Skeletal muscle cell (primary cell): ENCODE measurements around the gene ADGRL2.

Source experiments
- DNase-seq: peaks from one replicate; pipeline ENCODE4 v3.0.0-alpha.2; 2010; ENCODE audit warnings: low read depth
- H3K4me3 ChIP-seq: 2 replicates; pipeline ENCODE4 v1.5.1; 2011; ENCODE audit warnings: low read depth, mild to moderate bottlenecking, control low read depth, low read length, moderate library complexity

The ADGRL2 gene

DNA sequence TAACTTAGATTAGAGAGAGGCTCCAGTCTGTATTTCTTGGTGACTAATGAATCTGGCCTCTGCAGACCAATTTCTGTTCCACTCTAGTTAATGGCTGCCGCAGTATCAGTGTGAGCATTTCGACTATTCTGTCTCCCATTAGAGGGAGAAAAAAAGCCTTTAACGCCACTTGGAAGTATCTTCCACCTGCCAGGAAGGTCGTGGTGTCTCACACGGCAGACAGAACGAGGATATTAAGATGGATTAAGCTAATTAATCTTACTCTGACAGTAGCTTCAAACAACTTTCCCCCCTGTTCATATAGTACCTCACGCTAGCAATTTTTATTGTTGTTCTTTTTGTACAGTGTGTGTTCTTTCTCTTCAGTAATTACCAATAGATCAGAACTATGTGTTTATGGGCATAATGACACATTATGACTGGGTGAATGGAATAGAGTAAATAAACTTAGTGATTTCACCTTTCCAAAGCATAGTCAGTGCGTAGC, 153.8 kb downstream of the ADGRL2 start:
- no peak for DNase-seq
- no peak overlapping the region for H3K4me3 ChIP-seq

GRCh38 chr1:81967951-81968350, 167.2 kb downstream of the ADGRL2 start:
- H3K4me3 ChIP-seq = no peak overlapping the region
- no peak for DNase-seq

DNA sequence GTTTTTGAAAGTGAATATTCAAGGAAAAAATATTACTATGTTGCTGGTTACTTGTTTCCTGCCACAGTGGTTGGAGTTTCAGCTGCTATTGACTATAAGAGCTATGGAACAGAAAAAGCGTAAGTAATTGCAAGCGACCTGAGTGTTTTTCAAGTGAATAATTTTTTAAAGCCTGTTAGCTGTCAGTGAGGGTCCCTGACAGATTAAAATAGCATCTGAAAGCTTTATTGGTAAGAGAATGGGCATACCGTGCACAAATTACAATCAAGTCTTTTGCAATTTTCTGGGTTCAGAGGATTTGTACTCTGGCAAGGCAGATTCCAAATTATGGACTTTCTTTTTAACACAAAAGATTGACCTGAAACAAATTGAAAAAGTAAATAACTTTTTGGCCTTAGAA, 169.7 kb downstream of the ADGRL2 start:
- DNase-seq = no peak
- no peak overlapping the region for H3K4me3 ChIP-seq

DNA sequence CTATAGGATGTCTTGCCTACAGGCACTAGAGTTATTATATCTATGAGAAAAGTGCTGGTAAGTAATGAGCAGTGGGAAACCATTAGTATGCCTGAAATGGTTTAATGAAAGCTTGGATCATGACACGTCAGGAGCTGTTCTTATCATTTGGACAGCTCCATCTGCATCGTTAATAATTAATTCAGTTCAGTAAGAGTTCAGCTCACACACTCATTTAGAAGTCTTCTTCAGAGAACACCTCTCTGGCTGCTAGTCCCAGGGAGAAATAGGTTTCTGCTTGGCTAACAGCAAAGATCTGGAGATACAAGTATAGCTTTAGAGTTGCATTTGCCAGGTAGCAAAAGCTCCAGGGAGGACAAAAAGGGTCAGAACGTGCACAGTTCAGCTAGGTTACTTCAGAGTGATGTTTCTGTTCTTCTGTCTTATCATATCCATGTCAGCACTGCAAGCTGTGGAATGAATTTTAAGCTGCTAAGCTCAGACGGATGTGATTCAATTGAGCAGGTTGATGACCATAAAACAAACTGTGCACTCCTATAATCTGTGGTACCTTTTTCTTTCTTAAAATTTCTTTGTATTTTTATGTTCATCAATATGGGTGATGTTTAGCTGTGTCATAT, 173.6 kb downstream of the ADGRL2 start:
- DNase-seq = no peak
- no peak overlapping the region for H3K4me3 ChIP-seq

- DNase-seq = no peak
- no peak overlapping the region for H3K4me3 ChIP-seq
These were observed 174.3 kb downstream of the ADGRL2 start for GRCh38 chr1:81974883-81975555.

DNA sequence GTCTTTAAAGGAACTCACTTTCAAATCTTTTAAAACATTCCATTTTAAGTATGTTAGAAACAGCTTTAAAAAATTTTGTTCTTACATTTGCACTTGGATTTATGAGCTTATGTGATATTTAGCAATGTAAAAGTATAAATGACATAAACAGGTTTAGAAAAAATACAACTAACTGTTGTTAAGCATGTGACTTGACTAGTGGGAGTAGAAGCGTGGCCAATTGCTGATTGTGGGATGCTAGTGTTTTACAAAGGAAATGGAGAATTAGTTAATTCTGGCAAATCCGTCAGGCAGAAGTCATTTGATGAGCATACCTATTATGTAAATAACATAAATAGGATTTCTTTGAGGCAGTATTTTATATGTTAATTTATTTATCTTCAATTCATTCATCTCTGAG, 175.8 kb downstream of the ADGRL2 start:
- DNase-seq = no peak
- no peak overlapping the region for H3K4me3 ChIP-seq

DNA sequence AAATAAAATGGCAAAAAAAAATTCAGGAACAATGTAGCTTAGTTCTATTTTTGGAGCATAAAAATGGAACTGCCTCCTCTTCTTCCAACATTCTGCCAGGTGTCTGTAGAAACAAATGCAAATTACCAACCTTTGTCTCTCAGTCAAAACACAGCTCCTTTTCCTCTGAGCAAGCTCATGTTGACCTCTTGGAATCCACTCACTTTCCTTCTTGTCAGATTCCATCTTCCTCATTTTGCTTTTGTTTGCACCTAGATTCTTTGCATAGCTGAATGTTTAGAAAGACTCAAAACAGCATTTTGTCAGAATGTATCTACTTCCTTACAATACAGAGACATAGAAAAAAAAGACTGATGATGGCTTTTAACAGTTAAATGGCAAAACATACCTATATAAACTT, 178.2 kb downstream of the ADGRL2 start:
- H3K4me3 ChIP-seq = no peak overlapping the region
- DNase-seq = no peak

DNA sequence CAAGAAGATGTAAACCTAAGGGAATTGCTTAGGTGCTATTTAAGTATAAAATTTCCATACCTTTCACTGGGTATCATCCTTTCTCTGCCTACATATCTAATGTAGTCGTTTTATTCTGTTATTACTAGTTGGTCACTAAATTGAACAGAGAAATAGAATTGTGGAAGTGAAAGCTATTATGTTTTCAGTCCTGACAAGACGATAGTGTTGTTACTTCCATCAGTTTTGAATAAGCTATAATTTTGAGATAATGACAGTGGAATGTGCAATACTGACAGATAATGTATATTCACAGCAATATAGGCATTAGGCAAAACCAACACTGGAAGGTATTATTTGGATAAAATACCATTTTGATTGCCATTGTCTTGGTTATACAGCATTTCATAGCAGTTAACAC, 181.8 kb downstream of the ADGRL2 start:
- no peak overlapping the region for H3K4me3 ChIP-seq
- DNase-seq = no peak

GRCh38 chr1:81989524-81989923, 188.8 kb downstream of the ADGRL2 start:
- DNase-seq = no peak
- no peak overlapping the region for H3K4me3 ChIP-seq

DNA sequence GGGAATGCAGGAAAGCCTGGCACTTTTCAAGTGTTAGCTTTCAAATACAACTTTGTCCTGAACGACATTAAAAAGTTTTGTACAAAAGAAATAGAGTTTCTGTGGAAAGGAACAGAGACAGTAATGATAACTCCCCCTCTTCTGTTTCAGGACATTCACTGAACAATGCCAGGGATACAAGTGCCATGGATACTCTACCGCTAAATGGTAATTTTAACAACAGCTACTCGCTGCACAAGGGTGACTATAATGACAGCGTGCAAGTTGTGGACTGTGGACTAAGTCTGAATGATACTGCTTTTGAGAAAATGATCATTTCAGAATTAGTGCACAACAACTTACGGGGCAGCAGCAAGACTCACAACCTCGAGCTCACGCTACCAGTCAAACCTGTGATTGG, 189.5 kb downstream of the ADGRL2 start:
- no peak for DNase-seq
- no peak overlapping the region for H3K4me3 ChIP-seq

DNA sequence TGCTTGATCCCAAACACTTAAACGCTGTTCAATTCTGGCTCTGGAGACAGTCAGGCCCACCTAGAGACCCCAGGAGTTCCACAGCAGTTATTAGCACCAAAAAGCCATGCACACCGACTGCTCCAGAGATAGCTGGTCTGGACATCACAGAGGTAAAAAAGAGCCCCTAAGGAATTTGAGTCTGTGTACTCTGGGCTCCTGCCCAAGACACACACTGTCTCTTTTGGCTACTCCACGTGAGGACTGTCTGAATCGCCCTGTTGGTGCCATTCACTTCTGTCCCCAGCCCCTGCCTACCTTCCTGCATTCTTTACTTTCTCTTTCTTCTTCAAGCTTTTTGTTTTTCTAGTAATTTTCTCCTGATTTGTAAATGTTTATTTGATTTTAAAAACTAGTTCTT, 197.4 kb downstream of the ADGRL2 start:
- H3K4me3 ChIP-seq = no peak overlapping the region
- DNase-seq = no peak

- no peak for DNase-seq
- H3K4me3 ChIP-seq = no peak overlapping the region
These were observed 198.6 kb downstream of the ADGRL2 start for GRCh38 chr1:81999364-81999763.

GRCh38 chr1:82000221-82000620, 199.5 kb downstream of the ADGRL2 start:
- DNase-seq = no peak
- H3K4me3 ChIP-seq = no peak overlapping the region

GRCh38 chr1:82001345-82001744, 200.6 kb downstream of the ADGRL2 start:
- DNase-seq = no peak

DNA sequence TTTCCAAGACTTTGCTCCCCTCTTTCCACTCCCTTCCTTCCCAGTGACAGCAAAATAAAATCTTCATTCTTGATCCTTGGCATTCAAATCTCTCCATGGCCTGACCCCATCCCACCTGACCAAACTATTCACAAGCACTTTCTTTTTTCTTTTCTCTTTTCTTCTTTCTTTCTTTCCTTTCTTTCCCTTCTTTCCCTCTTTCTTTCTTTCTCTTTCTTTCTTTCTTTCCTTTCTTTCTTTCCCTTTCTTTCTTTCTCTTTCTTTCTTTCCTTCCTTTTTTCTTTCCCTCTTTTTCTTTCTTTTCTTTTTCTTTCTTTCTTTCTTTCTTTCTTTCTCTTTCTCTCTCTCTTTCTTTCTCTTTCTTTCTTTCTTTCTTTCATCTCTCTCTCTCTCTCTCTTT, 207.1 kb downstream of the ADGRL2 start:
- H3K4me3 ChIP-seq = no peak overlapping the region
- DNase-seq = no peak

More at GRCh38 chr1:82001345-82001744, 200.6 kb downstream of the ADGRL2 start:
- no peak overlapping the region for H3K4me3 ChIP-seq

GRCh38 chr1:82013702-82014101, 213.0 kb downstream of the ADGRL2 start:
- no peak overlapping the region for H3K4me3 ChIP-seq
- DNase-seq = no peak

- H3K4me3 ChIP-seq = no peak overlapping the region
- no peak for DNase-seq
These were observed 214.7 kb downstream of the ADGRL2 start for GRCh38 chr1:82015444-82015843.

DNA sequence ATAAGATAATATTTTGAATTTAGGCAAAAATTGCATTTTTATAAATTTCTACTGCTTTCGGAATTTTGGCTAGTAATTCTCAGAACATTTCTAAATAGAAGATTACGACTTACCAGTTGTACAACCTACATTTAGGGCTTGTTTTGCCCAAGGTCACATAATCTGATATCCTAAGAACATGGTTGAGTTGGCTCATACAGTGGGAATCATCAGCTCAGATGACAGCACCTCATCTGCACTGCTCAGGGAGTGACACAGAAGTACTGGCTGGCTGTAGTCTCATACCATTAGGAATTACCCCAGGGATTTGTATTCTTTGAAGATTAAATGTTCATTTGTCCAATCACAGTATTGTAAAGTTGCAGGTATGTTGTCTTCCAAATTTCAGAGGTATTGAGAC, 217.6 kb downstream of the ADGRL2 start:
- no peak for DNase-seq
- no peak overlapping the region for H3K4me3 ChIP-seq

DNA sequence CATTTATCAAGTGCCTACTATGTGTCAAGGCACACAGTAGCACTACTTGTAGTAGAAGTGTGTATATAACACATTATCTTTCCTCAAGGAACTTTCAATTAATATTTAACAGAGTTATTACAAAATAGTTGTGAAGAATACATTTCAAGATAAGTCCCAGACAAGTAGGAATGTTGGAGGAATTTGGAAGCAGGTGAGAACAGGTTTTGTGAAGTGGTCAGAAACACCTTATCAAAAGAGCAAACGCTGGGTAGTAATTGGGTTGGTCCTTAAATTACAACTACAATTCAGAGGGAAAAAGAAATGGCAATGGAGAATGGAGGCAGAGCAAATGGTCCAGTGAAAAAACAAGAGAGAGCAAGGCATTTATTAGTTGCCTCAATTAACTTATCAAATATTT, 218.8 kb downstream of the ADGRL2 start:
- no peak overlapping the region for H3K4me3 ChIP-seq
- no peak for DNase-seq

GRCh38 chr1:82030830-82031229, 230.1 kb downstream of the ADGRL2 start:
- no peak overlapping the region for H3K4me3 ChIP-seq
- no peak for DNase-seq

DNA sequence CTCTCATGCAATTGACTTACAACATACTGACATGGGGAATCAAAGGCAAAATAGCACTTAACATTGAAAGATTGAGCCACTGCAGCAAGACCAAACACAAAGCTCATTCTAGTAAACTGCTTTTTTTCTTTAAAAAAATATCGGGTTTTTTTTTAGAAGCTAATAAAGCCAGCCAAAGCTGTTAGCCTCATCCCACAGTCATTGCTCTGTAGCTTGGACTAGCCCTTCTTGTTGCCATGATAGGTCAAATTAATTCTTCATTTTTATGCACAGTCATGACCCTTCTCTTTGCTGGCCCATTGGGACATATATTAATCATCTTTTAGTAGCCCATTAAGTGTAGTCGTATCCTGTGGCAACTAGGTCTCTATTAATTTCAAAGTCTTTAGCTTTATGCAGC, 231.3 kb downstream of the ADGRL2 start:
- H3K4me3 ChIP-seq = no peak overlapping the region
- DNase-seq = no peak
